Measurements from ENCODE around the gene ST7L.

ST7L gene

GRCh38 chr1:112618114-112618720 lies 724 bp downstream of the ST7L start:
- DNase-seq, result no peak

DNA sequence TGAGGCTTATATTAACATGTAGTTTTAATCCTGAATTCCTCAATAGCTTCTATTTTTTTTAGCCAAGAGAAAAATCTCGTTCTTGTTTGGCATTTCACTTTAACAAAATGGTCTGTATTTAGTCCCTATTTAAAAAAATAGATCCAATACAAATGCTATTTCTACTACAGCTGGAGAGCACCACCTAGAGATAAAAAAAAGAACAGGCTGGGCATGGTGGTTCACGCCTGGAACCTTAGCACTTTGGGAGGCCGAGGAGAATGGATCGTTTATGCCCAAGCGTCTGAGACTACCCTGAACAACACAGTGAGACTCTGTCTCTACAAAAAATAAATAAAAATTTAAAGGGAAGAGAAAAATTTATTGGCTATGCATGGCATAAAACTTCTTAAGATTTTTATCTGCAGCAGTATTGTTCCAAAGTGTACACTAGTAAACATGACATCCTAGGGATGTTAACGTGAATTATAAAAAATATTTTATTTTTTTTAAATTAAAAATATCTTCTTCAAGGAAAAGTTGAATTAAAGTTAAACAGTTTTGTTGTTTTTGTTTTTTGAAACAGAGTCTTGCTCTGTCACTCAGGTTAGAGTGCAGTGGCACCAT lies 4.4 kb downstream of the ST7L start:
- DNase-seq, result peak; percentile 3

GRCh38 chr1:112605633-112606327 lies 13.2 kb downstream of the ST7L start:
- no peak for DNase-seq

- DNase-seq, result no peak
Measured at GRCh38 chr1:112603541-112603940, 15.4 kb downstream of the ST7L start.

GRCh38 chr1:112603012-112603411 lies 15.9 kb downstream of the ST7L start:
- DNase-seq, result no peak

DNA sequence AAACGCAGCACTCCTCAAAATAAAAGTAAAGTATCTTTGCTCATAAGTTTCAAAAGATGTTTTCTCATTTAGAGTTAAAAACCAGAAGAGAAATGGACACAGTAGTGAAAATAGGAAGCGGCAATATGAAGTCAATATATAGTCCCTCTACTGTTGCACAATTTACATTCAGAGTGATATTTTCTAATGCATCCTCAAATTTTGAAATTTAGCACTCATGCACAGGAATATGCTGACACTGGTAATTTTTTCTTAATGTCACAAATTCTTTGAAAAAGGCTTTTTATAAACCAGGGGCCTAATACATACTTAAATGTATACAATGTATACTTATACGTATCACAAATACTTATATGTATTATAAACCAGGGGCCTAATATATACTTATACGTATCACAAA lies 19.5 kb downstream of the ST7L start:
- DNase-seq, result no peak

GRCh38 chr1:112594208-112594876 lies 24.6 kb downstream of the ST7L start:
- DNase-seq, result no peak

DNA sequence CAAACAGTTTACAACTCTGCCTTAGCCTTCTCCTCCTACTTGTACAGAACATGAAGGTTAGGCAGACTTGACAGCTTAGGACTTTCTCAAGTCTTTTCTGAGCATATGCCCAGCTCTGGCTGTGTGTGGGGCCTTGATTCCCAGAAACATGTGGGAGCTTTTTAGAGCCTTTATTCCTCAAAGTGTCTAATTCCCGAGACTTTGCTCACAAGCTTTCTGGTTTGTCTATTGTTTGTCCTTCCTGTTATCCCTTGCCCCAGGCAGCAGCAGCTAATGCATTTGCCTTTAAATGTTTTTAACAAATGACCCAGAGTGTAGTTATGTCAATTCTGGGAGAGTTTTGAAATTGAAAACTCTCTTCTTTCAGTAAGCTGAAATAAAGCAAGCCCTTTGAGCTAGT lies 29.2 kb downstream of the ST7L start:
- no peak for DNase-seq

DNA sequence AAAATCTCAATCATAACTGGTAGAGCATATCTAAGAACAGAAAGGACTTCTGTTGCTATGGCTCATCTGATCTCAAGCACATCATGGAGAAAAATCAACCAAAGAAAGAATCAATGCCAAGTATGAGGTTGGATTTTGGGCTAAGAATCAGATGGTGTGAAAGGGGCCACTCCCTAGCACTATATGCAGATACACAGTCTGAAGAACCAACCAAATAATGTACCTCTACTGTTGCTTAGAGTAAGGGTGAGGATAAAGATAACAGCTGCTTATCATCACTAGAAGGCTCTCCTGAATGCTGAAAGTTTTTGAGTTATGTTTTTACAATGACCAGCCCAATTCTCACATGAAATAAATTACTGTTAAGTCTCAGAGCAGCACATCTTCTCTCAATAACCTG lies 35.6 kb downstream of the ST7L start:
- no peak for DNase-seq

- no peak for DNase-seq
Measured at GRCh38 chr1:112581586-112582192, 37.3 kb downstream of the ST7L start.

DNA sequence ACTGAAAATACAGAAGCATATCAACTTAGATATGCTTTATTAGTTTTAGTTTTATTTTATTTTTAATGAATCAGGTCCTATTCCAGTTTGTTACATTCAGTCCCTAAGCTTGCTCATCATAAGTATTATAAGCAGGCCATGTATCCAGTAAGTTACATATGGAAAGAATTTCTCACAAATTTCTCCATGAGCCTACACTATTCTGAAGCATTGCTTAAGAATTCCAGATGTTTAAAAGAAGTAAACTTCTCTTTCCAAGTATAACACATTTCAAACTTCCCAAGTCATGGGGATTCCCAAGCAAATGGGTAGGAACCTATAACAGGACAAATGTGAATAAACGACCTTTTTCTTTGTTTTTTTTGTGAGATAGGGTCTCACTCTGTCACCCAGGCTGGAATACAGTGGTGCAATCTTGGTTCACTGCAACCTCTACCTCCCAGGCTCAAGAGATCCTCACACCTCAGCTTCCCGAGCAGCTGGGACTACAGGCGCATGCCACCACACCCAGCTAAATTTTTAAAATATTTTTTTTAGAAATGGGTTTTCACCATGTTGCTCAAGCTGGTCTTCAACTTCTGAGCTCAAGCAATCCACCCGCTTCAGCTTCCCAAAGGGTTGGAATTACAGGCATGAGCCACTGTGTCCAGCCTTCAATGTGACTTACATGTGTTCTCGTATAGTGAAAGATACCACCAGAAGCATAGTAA lies 39.0 kb downstream of the ST7L start:
- no peak for DNase-seq

- DNase-seq, result no peak
Measured at GRCh38 chr1:112576240-112576639, 42.7 kb downstream of the ST7L start.

GRCh38 chr1:112575154-112575804 lies 43.7 kb downstream of the ST7L start:
- DNase-seq, result no peak

GRCh38 chr1:112565800-112566199 lies 53.1 kb downstream of the ST7L start:
- no peak for DNase-seq

DNA sequence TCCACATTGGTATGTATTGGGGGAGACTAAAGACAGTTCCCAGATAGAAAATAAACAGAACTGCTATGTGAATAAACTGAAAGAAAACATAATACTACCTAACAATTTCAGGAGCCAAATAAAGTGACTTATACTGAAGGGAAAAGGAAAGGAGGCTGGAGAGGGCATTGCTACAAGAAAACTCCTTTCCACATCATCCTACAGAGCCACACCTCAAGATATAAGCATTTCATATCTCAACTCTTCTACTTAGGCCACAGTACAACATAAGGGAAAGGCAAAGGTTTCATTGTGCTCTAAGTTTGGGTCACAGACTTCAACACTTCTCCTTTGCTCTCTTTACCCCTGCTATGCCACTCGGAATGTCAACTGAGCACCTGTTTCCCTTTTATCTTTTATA lies 54.9 kb downstream of the ST7L start:
- no peak for DNase-seq

DNA sequence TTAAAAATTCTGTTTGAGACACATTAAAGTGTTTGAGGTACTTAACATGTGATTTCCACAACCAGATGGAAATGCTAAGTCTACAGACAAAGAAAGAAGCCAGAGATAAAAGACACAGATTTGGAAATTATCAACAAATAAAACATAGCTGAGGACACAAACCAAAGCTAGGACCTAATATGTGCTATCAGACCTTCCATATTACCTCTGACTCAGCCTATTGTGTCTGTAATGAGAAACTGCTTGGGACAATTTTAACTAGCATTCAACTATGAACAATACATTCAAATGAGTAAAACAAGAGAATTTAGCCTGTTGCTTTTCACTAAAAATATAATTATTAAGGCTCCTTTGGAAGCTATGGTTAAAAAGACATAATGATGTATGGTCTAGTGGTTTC lies 55.6 kb downstream of the ST7L start:
- DNase-seq, result no peak

DNA sequence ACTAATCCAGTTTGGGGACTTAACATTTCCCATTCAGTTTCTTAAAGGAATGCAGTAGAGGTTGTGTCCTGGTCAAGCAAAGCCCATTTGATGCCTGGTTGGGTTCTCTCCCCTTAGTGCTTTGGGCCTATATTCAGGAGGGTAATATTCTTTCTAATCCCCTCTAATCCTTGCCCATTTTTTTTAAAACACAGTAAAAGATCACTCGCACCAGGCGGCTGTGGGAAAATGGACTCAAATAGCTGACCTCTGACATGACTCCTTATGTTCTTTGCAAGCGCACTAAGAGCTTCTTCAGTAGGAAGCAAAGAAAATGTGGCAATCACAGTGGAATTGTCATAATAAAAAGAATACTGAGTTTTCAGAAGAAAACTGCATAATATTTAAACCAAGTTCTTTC lies 60.3 kb downstream of the ST7L start:
- DNase-seq, result no peak

GRCh38 chr1:112557385-112557784 lies 61.6 kb downstream of the ST7L start:
- DNase-seq, result no peak

GRCh38 chr1:112554411-112554810 lies 64.5 kb downstream of the ST7L start:
- no peak for DNase-seq

- DNase-seq, result no peak
Measured at GRCh38 chr1:112549590-112549989, 69.4 kb downstream of the ST7L start.

DNA sequence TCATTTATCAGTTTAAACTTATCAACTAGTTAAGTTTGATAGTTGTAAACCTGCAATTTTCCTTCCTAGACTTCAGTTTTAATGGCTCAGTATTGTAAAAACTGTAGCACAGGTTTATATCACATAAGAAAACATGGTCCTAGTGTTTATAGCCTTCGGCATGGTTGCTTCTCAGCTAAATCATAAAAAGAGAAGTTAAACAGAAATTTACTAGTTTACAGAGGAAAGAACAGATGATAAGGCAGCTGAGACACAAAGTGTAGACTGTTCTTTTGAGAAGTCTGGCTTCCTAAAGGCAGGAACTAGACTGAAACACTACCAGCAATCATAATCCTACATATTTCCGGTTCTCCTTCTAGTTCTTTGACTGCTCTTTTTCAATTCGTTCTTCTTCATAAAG lies 70.4 kb downstream of the ST7L start:
- DNase-seq, result no peak

DNA sequence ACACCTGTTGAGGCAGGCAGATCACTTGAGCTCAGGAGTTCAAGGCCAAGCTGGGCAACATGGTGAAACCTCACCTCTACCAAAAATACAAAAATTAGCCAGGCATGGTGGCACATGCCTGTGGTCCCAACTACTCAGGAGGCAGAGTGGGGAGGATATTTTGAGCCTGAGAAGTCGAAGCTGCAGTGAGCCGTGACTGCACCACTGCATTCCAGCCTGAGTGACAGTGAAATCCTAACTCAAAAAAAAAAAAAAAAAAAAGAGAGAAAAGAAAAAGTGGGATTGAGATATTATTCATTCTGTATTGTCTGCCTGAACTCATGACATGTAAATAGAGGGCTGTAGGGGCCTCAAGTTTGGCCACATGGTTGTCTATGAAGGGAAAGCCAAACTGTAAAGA lies 72.9 kb downstream of the ST7L start:
- DNase-seq, result no peak
